ENCODE data around the gene TGFBR3.

Gene TGFBR3

GRCh38 chr1:91777630-91778300 is 108.2 kb downstream of the TGFBR3 start:
- Histone ChIP-seq H3K4me3 (IDR thresholded peaks at IDR 0.05; ENCODE audit: insufficient read depth, low read depth, low read length) (no peak overlapping the region), H3K9ac (no peak overlapping the region), H3K4me2 (no peak overlapping the region), H3K79me2 (ENCODE audit: insufficient read depth, low read depth) (no peaks in the 10 kb centered on the region), H3K27ac (no peak overlapping the region), H3K4me1 (ENCODE audit: low read depth, poor library complexity, severe bottlenecking) (no peaks in the 10 kb centered on the region), H3K36me3 (ENCODE audit: insufficient read depth) (no peaks in the 10 kb centered on the region), H4K20me1 (ENCODE audit: insufficient read depth) (no peaks in the 10 kb centered on the region), H3K27me3 (ENCODE audit: insufficient read depth, low read depth) (no peaks in the 10 kb centered on the region), H2AFZ (ENCODE audit: low read depth) (no peak overlapping the region)
- TF ChIP-seq CTCF (conservative IDR thresholded peaks at IDR 0.05; ENCODE audit: low read depth, low read length) = no peak

GRCh38 chr1:91777196-91777595 is 108.8 kb downstream of the TGFBR3 start:
- no peaks in the 10 kb centered on the region for H3K4me1 ChIP-seq (ENCODE audit: low read depth, poor library complexity, severe bottlenecking)
- H3K27me3 ChIP-seq (ENCODE audit: insufficient read depth, low read depth) = no peaks in the 10 kb centered on the region
- no peaks in the 10 kb centered on the region for H3K36me3 ChIP-seq (ENCODE audit: insufficient read depth)
- H3K27ac ChIP-seq = no peak overlapping the region
- no peak overlapping the region for H3K4me2 ChIP-seq
- H2AFZ ChIP-seq (ENCODE audit: low read depth) = no peak overlapping the region
- H3K4me3 ChIP-seq (IDR thresholded peaks at IDR 0.05; ENCODE audit: insufficient read depth, low read depth, low read length) = no peak overlapping the region
- H4K20me1 ChIP-seq (ENCODE audit: insufficient read depth) = no peaks in the 10 kb centered on the region
- no peak overlapping the region for H3K9ac ChIP-seq
- H3K79me2 ChIP-seq (ENCODE audit: insufficient read depth, low read depth) = no peaks in the 10 kb centered on the region
- no peak for TF ChIP-seq CTCF (conservative IDR thresholded peaks at IDR 0.05; ENCODE audit: low read depth, low read length)

GRCh38 chr1:91776068-91776794 is 109.7 kb downstream of the TGFBR3 start:
- no peak overlapping the region for H3K4me2 ChIP-seq
- no peak overlapping the region for H3K9ac ChIP-seq
- no peaks in the 10 kb centered on the region for H3K36me3 ChIP-seq (ENCODE audit: insufficient read depth)
- H3K4me3 ChIP-seq (IDR thresholded peaks at IDR 0.05; ENCODE audit: insufficient read depth, low read depth, low read length) = no peak overlapping the region
- H4K20me1 ChIP-seq (ENCODE audit: insufficient read depth) = no peaks in the 10 kb centered on the region
- no peaks in the 10 kb centered on the region for H3K79me2 ChIP-seq (ENCODE audit: insufficient read depth, low read depth)
- H3K4me1 ChIP-seq (ENCODE audit: low read depth, poor library complexity, severe bottlenecking) = no peaks in the 10 kb centered on the region
- no peak overlapping the region for H2AFZ ChIP-seq (ENCODE audit: low read depth)
- TF ChIP-seq CTCF (conservative IDR thresholded peaks at IDR 0.05; ENCODE audit: low read depth, low read length) = no peak
- H3K27ac ChIP-seq = no peak overlapping the region
- H3K27me3 ChIP-seq (ENCODE audit: insufficient read depth, low read depth) = no peaks in the 10 kb centered on the region

- Histone ChIP-seq H3K4me3 (IDR thresholded peaks at IDR 0.05; ENCODE audit: insufficient read depth, low read depth, low read length) (no peak overlapping the region), H3K79me2 (ENCODE audit: insufficient read depth, low read depth) (no peaks in the 10 kb centered on the region), H3K27ac (no peak overlapping the region), H2AFZ (ENCODE audit: low read depth) (no peak overlapping the region), H3K9ac (no peak overlapping the region), H3K4me2 (no peak overlapping the region), H3K36me3 (ENCODE audit: insufficient read depth) (no peaks in the 10 kb centered on the region), H3K4me1 (ENCODE audit: low read depth, poor library complexity, severe bottlenecking) (no peaks in the 10 kb centered on the region), H4K20me1 (ENCODE audit: insufficient read depth) (no peaks in the 10 kb centered on the region), H3K27me3 (ENCODE audit: insufficient read depth, low read depth) (no peaks in the 10 kb centered on the region)
- TF ChIP-seq CTCF (conservative IDR thresholded peaks at IDR 0.05; ENCODE audit: low read depth, low read length) = no peak
These were observed 110.7 kb downstream of the TGFBR3 start for GRCh38 chr1:91775227-91775626.
